ENCODE data around the gene THAP12. TPM values are rescaled to one million over a fixed set of nuclear protein-coding genes. Genes with fewer than 3 reads are reported as not detected.

THAP12 gene
- total and polyA plus RNA-seq, 10 of the 15 experiments (the other 5 are each of a cell fraction or from before 2014, with no cell fraction given), result 12.6 to 45.6 (median 22.3) TPM

- WGBS (ENCODE audit: insufficient coverage, insufficient replicate concordance, low lambda C conversion rate, missing lambda C conversion rate), result 19% methylated on average over 4 of the region's 4 CpGs
- Histone ChIP-seq H3K9me3 (replicated peaks; ENCODE audit: control insufficient read depth, insufficient read depth, low read length) (peaks cover 5% of the 10 kb centered on the region; the same call in 2 of the 3 replicates), H3K27ac (ENCODE audit: control insufficient read depth, insufficient read depth) (no peak overlapping the region), H3K79me2 (ENCODE audit: control insufficient read depth, insufficient read depth, low read length) (no peaks in the 10 kb centered on the region), H4K20me1 (ENCODE audit: control insufficient read depth, insufficient read depth) (no peaks in the 10 kb centered on the region), H3K36me3 (ENCODE audit: control insufficient read depth in 2 of 2, insufficient read depth in 2 of 2, low read length in 1 of 2) (no peaks in the 10 kb centered on the region), H2AFZ (ENCODE audit: control insufficient read depth, low read depth, low read length) (no peak overlapping the region), H3K4me3 (no peak overlapping the region), H3K27me3 (replicated peaks in 1 of 2; ENCODE audit: control insufficient read depth in 2 of 2, insufficient read depth in 2 of 2, low read length in 1 of 2) (no peaks in the 10 kb centered on the region; a peak in 3 of 4 replicates), H3K9ac (ENCODE audit: control insufficient read depth, insufficient read depth, low read length) (no peak overlapping the region), H3K4me2 (ENCODE audit: control insufficient read depth, insufficient read depth) (no peak overlapping the region), H3K4me1 (ENCODE audit: control insufficient read depth, insufficient read depth, low read length) (no peaks in the 10 kb centered on the region)
- POLR2A ChIA-PET, result no interaction called here
- in situ Hi-C loops (cut with MboI), result no loop called here
- CTCF ChIA-PET, result interaction anchor here (2.0 kb wide), 1 partner anchor 11 kb away, joined by 6 read pairs; no protein-coding TSS in a partner anchor
- no peak for FAIRE-seq
- RAD21 ChIA-PET (ENCODE audit: unreplicated experiment), result no interaction called here
- no peak for ATAC-seq
- BruUV-seq (replicated peaks), result no TSS peak
- TF ChIP-seq EED (IDR thresholded peaks at IDR 0.05; ENCODE audit: low read depth) (no peak), CREB1 (IDR thresholded peaks at IDR 0.05; ENCODE audit: low read depth) (no peak), PAX8 (IDR thresholded peaks at IDR 0.05) (no peak), PML (IDR thresholded peaks at IDR 0.05; ENCODE audit: low read length) (no peak), ETV6 (conservative IDR thresholded peaks at IDR 0.05 in 1 of 2, IDR thresholded peaks at IDR 0.05 in 1 of 2; ENCODE audit: borderline replicate concordance in 1 of 2, low read depth in 1 of 2) (no peak), IRF4 (IDR thresholded peaks at IDR 0.05; ENCODE audit: low read depth, low read length) (no peak), HDAC6 (IDR thresholded peaks at IDR 0.05; ENCODE audit: unreplicated experiment) (no peak), POLR2AphosphoS5 (IDR thresholded peaks at IDR 0.05; ENCODE audit: low read length) (no peak), ASH2L (IDR thresholded peaks at IDR 0.05; ENCODE audit: borderline replicate concordance, low read depth) (no peak), MYC (IDR thresholded peaks at IDR 0.05; ENCODE audit: insufficient read depth, insufficient read length, insufficient replicate concordance, low read length, severe bottlenecking) (no peak), IRF3 (IDR thresholded peaks at IDR 0.05) (no peak), TCF12 (IDR thresholded peaks at IDR 0.05; ENCODE audit: low read depth, low read length) (no peak), ZBED1 (IDR thresholded peaks at IDR 0.05; ENCODE audit: borderline replicate concordance) (no peak)
- TF ChIP-seq, protein P1, sequence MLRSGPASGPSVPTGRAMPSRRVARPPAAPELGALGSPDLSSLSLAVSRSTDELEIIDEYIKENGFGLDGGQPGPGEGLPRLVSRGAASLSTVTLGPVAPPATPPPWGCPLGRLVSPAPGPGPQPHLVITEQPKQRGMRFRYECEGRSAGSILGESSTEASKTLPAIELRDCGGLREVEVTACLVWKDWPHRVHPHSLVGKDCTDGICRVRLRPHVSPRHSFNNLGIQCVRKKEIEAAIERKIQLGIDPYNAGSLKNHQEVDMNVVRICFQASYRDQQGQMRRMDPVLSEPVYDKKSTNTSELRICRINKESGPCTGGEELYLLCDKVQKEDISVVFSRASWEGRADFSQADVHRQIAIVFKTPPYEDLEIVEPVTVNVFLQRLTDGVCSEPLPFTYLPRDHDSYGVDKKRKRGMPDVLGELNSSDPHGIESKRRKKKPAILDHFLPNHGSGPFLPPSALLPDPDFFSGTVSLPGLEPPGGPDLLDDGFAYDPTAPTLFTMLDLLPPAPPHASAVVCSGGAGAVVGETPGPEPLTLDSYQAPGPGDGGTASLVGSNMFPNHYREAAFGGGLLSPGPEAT (IDR thresholded peaks at IDR 0.05; ENCODE audit: low read depth), result no peak
- intact Hi-C loops (cut with micrococcal nuclease; ENCODE audit: unreplicated experiment), result loop anchor here (10.0 kb wide), 1 partner anchor 615 kb away; the partner anchor contains the start of gene MOGAT2
- no peak for DNase-seq (ENCODE audit: low read depth, low spot score)
- SMC1A ChIA-PET (ENCODE audit: uncharacterized antibody, unreplicated experiment), result no interaction called here
These were observed 50.9 kb downstream of the THAP12 start for GRCh38 chr11:76329983-76330382.

Data from GM12878 (cell line).